Purkinje cell (primary cell): ENCODE results near the gene KAZALD1. TPM values are rescaled to one million over a fixed set of nuclear protein-coding genes. Genes with fewer than 3 reads are reported as not detected.

Experiments
- polyA plus RNA-seq: library from polyadenylated mRNA; unstranded; fragments of >200 nt; fragmentation: Nextera tagmentation; gene quantifications from 2 replicates; pipeline ENCODE4 v1.2.1, GENCODE V29; 2014

The KAZALD1 gene, protein sequence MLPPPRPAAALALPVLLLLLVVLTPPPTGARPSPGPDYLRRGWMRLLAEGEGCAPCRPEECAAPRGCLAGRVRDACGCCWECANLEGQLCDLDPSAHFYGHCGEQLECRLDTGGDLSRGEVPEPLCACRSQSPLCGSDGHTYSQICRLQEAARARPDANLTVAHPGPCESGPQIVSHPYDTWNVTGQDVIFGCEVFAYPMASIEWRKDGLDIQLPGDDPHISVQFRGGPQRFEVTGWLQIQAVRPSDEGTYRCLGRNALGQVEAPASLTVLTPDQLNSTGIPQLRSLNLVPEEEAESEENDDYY
- polyA plus RNA-seq: not detected in 2 replicates

GRCh38 chr10:101061624-101062231 is at the start of gene KAZALD1:
TSS of gene KAZALD1 (plus strand) at chr10:101061989. CDS start at chr10:101062593, 604 bp downstream.

GRCh38 chr10:101031128-101031795 is 30.5 kb upstream of the KAZALD1 start, which contains the start of the genes PDZD7 and SFXN3:
TSS of gene PDZD7 (minus strand) at chr10:101031129. CDS start at chr10:101030219, 910 bp downstream.
TSS of gene SFXN3 (plus strand) at chr10:101031234. CDS start at chr10:101034695, 3,461 bp downstream.

Other genes starting within 250 kb of the KAZALD1 start
- 4.8 and 10.6 TPM in 2 replicates for gene SLF2, start 149.0 kb upstream of the KAZALD1 start, polyA plus RNA-seq
- gene SEMA4G, start 92.5 kb upstream of the KAZALD1 start, polyA plus RNA-seq: 40.3 and 76.9 TPM in 2 replicates
- 77.6 and 90.6 TPM in 2 replicates for gene MRPL43, start 74.5 kb upstream of the KAZALD1 start, polyA plus RNA-seq
- 1.5 and 1.9 TPM in 2 replicates for gene TWNK, start 74.4 kb upstream of the KAZALD1 start, polyA plus RNA-seq
- 0.17 and 0.53 TPM in 2 replicates for gene LZTS2, start 62.2 kb upstream of the KAZALD1 start, polyA plus RNA-seq
- 0.77 and 5.0 TPM in 2 replicates for gene PDZD7, start 30.9 kb upstream of the KAZALD1 start, polyA plus RNA-seq
- gene SFXN3, start 30.8 kb upstream of the KAZALD1 start, polyA plus RNA-seq: 4.8 and 6.0 TPM in 2 replicates
- gene TLX1, start 69.3 kb downstream of the KAZALD1 start, polyA plus RNA-seq: not detected in 2 replicates
- not detected in 2 replicates for gene LBX1, start 167.5 kb downstream of the KAZALD1 start, polyA plus RNA-seq